OCI-LY1 (cell line): ENCODE data around the gene SVIP.

ENCODE experiments used
- H2AFZ ChIP-seq: fragments of 200-600 bp; sonication (generic), shearing (Covaris generic); 2 replicates; pipeline ENCODE4 v1.6.0; 2014; ENCODE audit warnings: antibody characterized with exemption, mild to moderate bottlenecking, low read length
- H3F3A ChIP-seq: fragments of 200-600 bp; sonication (generic), shearing (Covaris generic); 2 replicates; pipeline ENCODE4 v1.6.0; 2014; ENCODE audit warnings: mild to moderate bottlenecking, antibody characterized with exemption, low read length, moderate library complexity; ENCODE audit not compliant: insufficient read depth
- H3K27ac ChIP-seq: fragments of 200-600 bp; sonication (generic); 2 replicates; pipeline ENCODE4 v1.5.1; 2014; ENCODE audit warnings: low read length, mixed run types, mild to moderate bottlenecking, low read depth; ENCODE audit not compliant: poor library complexity, severe bottlenecking
- H3K27me3 ChIP-seq: fragments of 200-600 bp; sonication (generic); 2 replicates; pipeline ENCODE4 v1.6.0; 2014; ENCODE audit warnings: antibody characterized with exemption, mild to moderate bottlenecking, low read length, moderate library complexity; ENCODE audit not compliant: insufficient read depth
- H3K36me3 ChIP-seq: fragments of 200-600 bp; sonication (generic); 2 replicates; pipeline ENCODE4 v1.6.1; 2014; ENCODE audit warnings: mild to moderate bottlenecking, antibody characterized with exemption, low read length, moderate library complexity, mixed read lengths; ENCODE audit not compliant: insufficient read depth
- H3K4me1 ChIP-seq: fragments of 200-600 bp; sonication (generic); 2 replicates; pipeline ENCODE4 v1.5.1; 2014; ENCODE audit warnings: mild to moderate bottlenecking, low read length, moderate library complexity; ENCODE audit not compliant: insufficient read depth, severe bottlenecking
- H3K4me2 ChIP-seq: fragments of 200-600 bp; sonication (generic), shearing (Covaris generic); 2 replicates; pipeline ENCODE4 v1.6.1; 2014; ENCODE audit warnings: low read length
- H3K4me3 ChIP-seq: fragments of 200-600 bp; sonication (generic); 2 replicates; pipeline ENCODE4 v1.5.1; 2014; ENCODE audit warnings: low read length, low read depth, mild to moderate bottlenecking, mixed read lengths; ENCODE audit not compliant: poor library complexity, severe bottlenecking
- H3K79me2 ChIP-seq: fragments of 200-600 bp; shearing (Covaris generic); 2 replicates; pipeline ENCODE4 v1.6.1; 2016; ENCODE audit warnings: mixed run types, low read length, mixed read lengths; ENCODE audit not compliant: insufficient read depth
- H3K9ac ChIP-seq: fragments of 200-600 bp; sonication (generic), shearing (Covaris generic); 2 replicates; pipeline ENCODE4 v1.6.1; 2014; ENCODE audit warnings: mild to moderate bottlenecking, low read length, mixed read lengths
- H3K9me2 ChIP-seq: fragments of 200-600 bp; sonication (generic), shearing (Covaris generic); 2 replicates; pipeline ENCODE4 v1.6.1; 2014; ENCODE audit warnings: low read depth, mild to moderate bottlenecking, low read length, mixed read lengths
- H3K9me3 ChIP-seq: fragments of 200-600 bp; shearing (Covaris generic); 2 replicates; pipeline ENCODE4 v1.6.1; 2014; ENCODE audit warnings: low read length, mixed read lengths
- H4K20me1 ChIP-seq: fragments of 200-600 bp; sonication (generic), shearing (Covaris generic); 2 replicates; pipeline ENCODE4 v1.6.0; 2016; ENCODE audit warnings: mild to moderate bottlenecking, low read length; ENCODE audit not compliant: insufficient read depth
- EZH2 ChIP-seq: fragments of 200-600 bp; sonication (generic), shearing (Covaris generic); IDR thresholded peaks from 2 replicates; pipeline ENCODE4 v1.8.0; 2017; ENCODE audit warnings: borderline replicate concordance, mixed run types, mild to moderate bottlenecking, antibody characterized with exemption, low read length, moderate library complexity, mixed read lengths
- TF ChIP-seq, protein P1 (sequence below): fragments of 200-600 bp; sonication (generic), shearing (Covaris generic); IDR thresholded peaks from 2 replicates; pipeline ENCODE4 v1.5.1; 2017; ENCODE audit warnings: mild to moderate bottlenecking, antibody characterized with exemption, low read length, moderate library complexity, mixed read lengths

Gene SVIP

DNA sequence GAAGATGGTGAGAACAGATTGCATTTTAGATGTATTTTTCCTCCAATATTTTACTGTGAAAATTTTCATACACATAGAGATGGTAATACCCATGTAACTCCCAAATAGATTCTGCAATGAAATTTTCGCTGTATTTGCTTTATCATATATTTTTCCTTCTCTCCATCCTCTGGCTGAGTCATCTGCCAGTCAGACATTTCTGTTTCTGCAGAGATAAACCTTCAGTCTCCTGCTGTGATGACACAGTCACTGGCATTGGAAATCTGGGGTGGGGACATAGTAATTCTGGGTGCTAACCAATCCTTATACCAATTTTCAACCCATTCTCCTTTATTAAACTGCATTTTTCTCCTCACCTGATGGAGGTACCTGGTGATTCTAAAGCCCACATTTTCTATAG is 33.7 kb downstream of the SVIP start:
- Histone ChIP-seq H4K20me1 (no peaks in the 10 kb centered on the region), H3K4me3 (no peak overlapping the region), H3F3A (no peaks in the 10 kb centered on the region), H3K4me1 (no peaks in the 10 kb centered on the region), H3K9me2 (no peaks in the 10 kb centered on the region), H2AFZ (no peak overlapping the region), H3K27ac (no peak overlapping the region), H3K9me3 (no peaks in the 10 kb centered on the region), H3K9ac (no peak overlapping the region), H3K36me3 (no peaks in the 10 kb centered on the region), H3K27me3 (no peaks in the 10 kb centered on the region), H3K4me2 (no peak overlapping the region), H3K79me2 (no peaks in the 10 kb centered on the region)
- TF ChIP-seq EZH2, result no peak
- TF ChIP-seq, protein P1, sequence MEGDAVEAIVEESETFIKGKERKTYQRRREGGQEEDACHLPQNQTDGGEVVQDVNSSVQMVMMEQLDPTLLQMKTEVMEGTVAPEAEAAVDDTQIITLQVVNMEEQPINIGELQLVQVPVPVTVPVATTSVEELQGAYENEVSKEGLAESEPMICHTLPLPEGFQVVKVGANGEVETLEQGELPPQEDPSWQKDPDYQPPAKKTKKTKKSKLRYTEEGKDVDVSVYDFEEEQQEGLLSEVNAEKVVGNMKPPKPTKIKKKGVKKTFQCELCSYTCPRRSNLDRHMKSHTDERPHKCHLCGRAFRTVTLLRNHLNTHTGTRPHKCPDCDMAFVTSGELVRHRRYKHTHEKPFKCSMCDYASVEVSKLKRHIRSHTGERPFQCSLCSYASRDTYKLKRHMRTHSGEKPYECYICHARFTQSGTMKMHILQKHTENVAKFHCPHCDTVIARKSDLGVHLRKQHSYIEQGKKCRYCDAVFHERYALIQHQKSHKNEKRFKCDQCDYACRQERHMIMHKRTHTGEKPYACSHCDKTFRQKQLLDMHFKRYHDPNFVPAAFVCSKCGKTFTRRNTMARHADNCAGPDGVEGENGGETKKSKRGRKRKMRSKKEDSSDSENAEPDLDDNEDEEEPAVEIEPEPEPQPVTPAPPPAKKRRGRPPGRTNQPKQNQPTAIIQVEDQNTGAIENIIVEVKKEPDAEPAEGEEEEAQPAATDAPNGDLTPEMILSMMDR, result no peak

DNA sequence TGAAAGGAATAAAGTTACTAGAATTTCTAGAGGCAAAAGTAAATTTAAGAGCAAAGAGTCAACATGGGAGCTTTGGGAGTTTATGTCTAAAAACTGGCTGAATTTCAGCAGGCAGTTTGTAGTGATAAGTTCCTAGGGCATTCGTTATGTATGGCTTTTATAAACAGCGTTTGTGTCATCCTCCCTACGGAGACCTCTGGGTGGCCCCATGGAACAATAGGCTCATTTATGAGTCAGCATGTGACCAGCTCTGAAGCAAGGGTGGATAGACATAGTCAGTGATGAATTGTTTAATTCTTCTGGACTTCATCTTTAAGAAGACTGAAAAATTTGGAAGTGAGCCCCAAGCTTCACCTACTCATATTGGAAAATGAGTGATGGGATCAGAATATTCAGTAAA is 37.1 kb downstream of the SVIP start:
- Histone ChIP-seq H3K36me3 (no peaks in the 10 kb centered on the region), H3K27ac (no peak overlapping the region), H3K9me2 (no peaks in the 10 kb centered on the region), H3F3A (no peaks in the 10 kb centered on the region), H2AFZ (no peak overlapping the region), H3K4me2 (no peak overlapping the region), H3K27me3 (no peaks in the 10 kb centered on the region), H3K79me2 (no peaks in the 10 kb centered on the region), H3K9me3 (no peaks in the 10 kb centered on the region), H4K20me1 (no peaks in the 10 kb centered on the region), H3K9ac (no peak overlapping the region), H3K4me1 (no peaks in the 10 kb centered on the region), H3K4me3 (no peak overlapping the region)
- TF ChIP-seq EZH2, result no peak

DNA sequence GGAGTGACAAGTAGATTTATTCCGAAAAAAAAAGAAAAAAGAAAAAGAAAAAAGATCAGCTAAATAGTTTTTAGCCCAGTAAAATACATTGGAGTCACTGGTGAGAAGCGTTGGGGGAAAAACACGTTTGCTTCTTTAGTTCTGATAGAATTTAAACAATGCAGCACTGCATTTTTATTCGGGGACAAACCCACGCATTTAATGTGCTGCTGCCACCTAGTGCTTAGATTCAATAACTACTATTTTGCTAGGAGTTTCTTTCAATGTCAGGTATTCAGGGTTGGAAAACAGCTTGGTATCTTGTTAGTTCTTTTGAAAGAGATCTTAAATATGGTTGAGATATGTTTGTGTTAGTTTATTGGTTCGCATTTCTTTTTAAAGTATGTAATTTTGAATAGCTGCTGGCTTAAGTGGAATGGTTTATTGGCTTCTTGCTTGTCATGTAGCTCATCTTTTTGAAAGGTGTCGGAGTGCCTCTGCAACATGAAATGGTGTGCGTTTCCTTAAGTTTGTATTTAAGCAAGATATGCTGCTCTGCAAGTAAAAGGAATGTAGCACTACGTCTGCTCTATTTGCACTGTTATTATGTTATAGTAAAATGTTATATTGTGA is 41.9 kb downstream of the SVIP start:
- Histone ChIP-seq H3K79me2 (no peaks in the 10 kb centered on the region), H3K9ac (no peak overlapping the region), H3K4me3 (no peak overlapping the region), H3K27me3 (no peaks in the 10 kb centered on the region), H3K4me2 (no peak overlapping the region), H3K9me3 (no peaks in the 10 kb centered on the region), H3K4me1 (no peaks in the 10 kb centered on the region), H3K36me3 (no peaks in the 10 kb centered on the region), H3K27ac (no peak overlapping the region), H3F3A (no peaks in the 10 kb centered on the region), H4K20me1 (no peaks in the 10 kb centered on the region), H3K9me2 (no peaks in the 10 kb centered on the region), H2AFZ (no peak overlapping the region)
- TF ChIP-seq, protein P1, result peak; percentile 68
- no peak for TF ChIP-seq EZH2

DNA sequence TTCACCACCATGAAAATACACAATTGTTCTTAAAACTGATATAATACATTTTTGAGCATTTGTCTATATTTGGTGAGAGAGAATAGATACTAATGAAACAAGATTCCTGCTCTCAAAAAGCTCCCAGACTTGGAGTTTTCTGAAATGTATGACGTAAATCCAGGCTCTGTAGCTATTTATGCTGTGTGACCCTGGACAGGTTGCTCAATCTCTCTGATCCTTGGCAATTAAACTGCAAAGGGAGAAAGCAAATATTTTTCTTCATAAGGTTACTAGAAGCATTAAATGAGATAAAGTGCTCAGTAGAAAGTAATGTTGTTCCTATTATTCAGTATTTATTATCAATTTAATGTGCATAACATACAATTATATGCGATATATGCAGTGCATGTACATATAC is 42.5 kb downstream of the SVIP start:
- Histone ChIP-seq H3K36me3 (no peaks in the 10 kb centered on the region), H3K9me2 (no peaks in the 10 kb centered on the region), H2AFZ (no peak overlapping the region), H3K79me2 (no peaks in the 10 kb centered on the region), H3F3A (no peaks in the 10 kb centered on the region), H3K4me1 (no peaks in the 10 kb centered on the region), H3K4me2 (no peak overlapping the region), H4K20me1 (no peaks in the 10 kb centered on the region), H3K9ac (no peak overlapping the region), H3K4me3 (no peak overlapping the region), H3K9me3 (no peaks in the 10 kb centered on the region), H3K27ac (no peak overlapping the region), H3K27me3 (no peaks in the 10 kb centered on the region)
- TF ChIP-seq, protein P1, result no peak
- no peak for TF ChIP-seq EZH2
